ENCODE results near the gene NAMPT. TPM values are rescaled to one million over a fixed set of nuclear protein-coding genes. Genes with fewer than 3 reads are reported as not detected.
A peak's percentile ranks its signal among the peaks of the same experiment; 100 is the strongest.

Gene NAMPT
- total and polyA plus RNA-seq, 9 of the 15 experiments (the other 6 are each of a cell fraction or from before 2014, with no cell fraction given) = 41.1 to 160 (median 106) TPM

DNA sequence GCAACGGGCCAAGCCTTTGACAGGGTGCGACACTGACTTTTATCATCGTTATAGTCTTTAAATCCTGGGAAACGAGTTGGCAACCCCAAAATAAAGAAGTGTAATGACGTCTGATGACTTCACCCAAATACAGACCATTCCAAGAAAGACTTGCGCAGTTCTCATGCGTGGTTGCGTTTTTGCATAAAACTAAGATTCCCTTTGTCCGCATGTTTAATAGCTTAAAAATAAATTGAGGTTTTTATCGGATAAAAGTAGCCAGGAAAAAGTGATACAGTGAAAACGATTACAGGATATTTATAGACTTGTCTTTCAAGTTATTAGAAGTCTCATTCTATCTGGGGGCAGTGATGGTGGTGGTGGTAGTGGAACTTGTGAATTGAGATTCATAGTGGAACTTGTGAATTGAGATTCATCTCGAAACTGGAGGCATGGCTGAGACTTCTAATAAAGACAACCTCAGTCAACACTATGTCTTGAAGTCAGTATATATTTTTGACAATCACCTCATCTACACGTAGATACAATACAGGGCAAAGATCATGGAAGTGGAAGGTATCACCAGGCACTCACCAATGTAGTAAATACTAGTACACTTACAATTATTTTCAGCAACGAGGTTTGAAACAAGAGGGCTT, 1.2 kb upstream of the NAMPT start (continued):
- TF ChIP-seq XRCC5 (IDR thresholded peaks at IDR 0.05; ENCODE audit: low read depth, low read length) (0 out of 2 replicates have a peak, but pooled peaks have one; percentile 5), ZNF239 (CRISPR knock-in tag; IDR thresholded peaks at IDR 0.05) (no peak), NFATC3 (IDR thresholded peaks at IDR 0.05) (0 out of 2 replicates have a peak, but pooled peaks have one; percentile 1), PKNOX1 (IDR thresholded peaks at IDR 0.05) (no peak), ZNF830 (CRISPR knock-in tag; IDR thresholded peaks at IDR 0.05) (no peak), NCOR1 (IDR thresholded peaks at IDR 0.05) (no peak), FOXM1 (IDR thresholded peaks at IDR 0.05; ENCODE audit: low read depth) (no peak), FOXM1 (CRISPR knock-in tag; IDR thresholded peaks at IDR 0.05; ENCODE audit: low read depth) (no peak), ZNF589 (CRISPR knock-in tag; IDR thresholded peaks at IDR 0.05; ENCODE audit: low read depth) (no peak), MCM2 (IDR thresholded peaks at IDR 0.05; ENCODE audit: low read depth) (no peak), EGR1 (conservative IDR thresholded peaks at IDR 0.05) (no peak), ZBTB8A (IDR thresholded peaks at IDR 0.05; ENCODE audit: partially characterized antibody) (no peak), RUNX1 (IDR thresholded peaks at IDR 0.05; ENCODE audit: low read depth) (no peak), SMARCE1 (IDR thresholded peaks at IDR 0.05) (no peak), ZNF280A (IDR thresholded peaks at IDR 0.05; ENCODE audit: low read depth, partially characterized antibody) (no peak), ZBTB7A (IDR thresholded peaks at IDR 0.05; ENCODE audit: borderline replicate concordance, control insufficient read depth, low read depth, low read length) (no peak), THAP7 (CRISPR knock-in tag; IDR thresholded peaks at IDR 0.05) (no peak), ZNF121 (CRISPR knock-in tag; conservative IDR thresholded peaks at IDR 0.05) (no peak), EHMT2 (IDR thresholded peaks at IDR 0.05) (peak; percentile 31; the same call in 1 of the 2 replicates), TEAD4 (IDR thresholded peaks at IDR 0.05; ENCODE audit: low read length) (no peak), TEAD4 (CRISPR knock-in tag; IDR thresholded peaks at IDR 0.05; ENCODE audit: borderline replicate concordance) (no peak), CREB1 (IDR thresholded peaks at IDR 0.05) (peak; percentile 73; the same call in 1 of the 2 replicates), CREB1 (CRISPR knock-in tag; IDR thresholded peaks at IDR 0.05) (peak; percentile 63)
- TF ChIP-seq, protein P1, sequence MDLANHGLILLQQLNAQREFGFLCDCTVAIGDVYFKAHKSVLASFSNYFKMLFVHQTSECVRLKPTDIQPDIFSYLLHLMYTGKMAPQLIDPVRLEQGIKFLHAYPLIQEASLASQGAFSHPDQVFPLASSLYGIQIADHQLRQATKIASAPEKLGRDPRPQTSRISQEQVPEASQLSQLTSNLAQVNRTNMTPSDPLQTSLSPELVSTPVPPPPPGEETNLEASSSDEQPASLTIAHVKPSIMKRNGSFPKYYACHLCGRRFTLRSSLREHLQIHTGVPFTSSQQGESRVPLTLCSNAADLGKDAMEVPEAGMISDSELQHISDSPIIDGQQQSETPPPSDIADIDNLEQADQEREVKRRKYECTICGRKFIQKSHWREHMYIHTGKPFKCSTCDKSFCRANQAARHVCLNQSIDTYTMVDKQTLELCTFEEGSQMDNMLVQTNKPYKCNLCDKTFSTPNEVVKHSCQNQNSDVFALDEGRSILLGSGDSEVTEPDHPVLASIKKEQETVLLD (IDR thresholded peaks at IDR 0.05) = peak; percentile 8; the same call in 1 of the 2 replicates
- TF ChIP-seq, protein P2, sequence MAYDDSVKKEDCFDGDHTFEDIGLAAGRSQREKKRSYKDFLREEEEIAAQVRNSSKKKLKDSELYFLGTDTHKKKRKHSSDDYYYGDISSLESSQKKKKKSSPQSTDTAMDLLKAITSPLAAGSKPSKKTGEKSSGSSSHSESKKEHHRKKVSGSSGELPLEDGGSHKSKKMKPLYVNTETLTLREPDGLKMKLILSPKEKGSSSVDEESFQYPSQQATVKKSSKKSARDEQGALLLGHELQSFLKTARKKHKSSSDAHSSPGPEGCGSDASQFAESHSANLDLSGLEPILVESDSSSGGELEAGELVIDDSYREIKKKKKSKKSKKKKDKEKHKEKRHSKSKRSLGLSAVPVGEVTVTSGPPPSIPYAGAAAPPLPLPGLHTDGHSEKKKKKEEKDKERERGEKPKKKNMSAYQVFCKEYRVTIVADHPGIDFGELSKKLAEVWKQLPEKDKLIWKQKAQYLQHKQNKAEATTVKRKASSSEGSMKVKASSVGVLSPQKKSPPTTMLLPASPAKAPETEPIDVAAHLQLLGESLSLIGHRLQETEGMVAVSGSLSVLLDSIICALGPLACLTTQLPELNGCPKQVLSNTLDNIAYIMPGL (CRISPR knock-in tag; IDR thresholded peaks at IDR 0.05) = 0 out of 2 replicates have a peak, but pooled peaks have one; percentile 77

Measured in K562 (cell line).